ENCODE data around the gene FHL1.

GRCh38 chrX:136185401-136186022, 38.2 kb downstream of the FHL1 start:
- TF ChIP-seq CTCF (IDR thresholded peaks at IDR 0.05; ENCODE audit: borderline replicate concordance, extremely low read depth, low read length, poor library complexity, severe bottlenecking), result no peak
- TF ChIP-seq EZH2 (IDR thresholded peaks at IDR 0.05; ENCODE audit: borderline replicate concordance, low read depth, low read length, severe bottlenecking), result no peak
